Measurements from ENCODE around the gene HRCT1.

GRCh38 chr9:35872505-35872904 lies 33.5 kb upstream of the HRCT1 start:
- TF ChIP-seq POLR2A (IDR thresholded peaks at IDR 0.05; ENCODE audit: low read depth, low read length): no peak
- TF ChIP-seq POLR2AphosphoS5 (IDR thresholded peaks at IDR 0.05; ENCODE audit: low read depth, low read length): no peak
- TF ChIP-seq TAF1 (IDR thresholded peaks at IDR 0.05; ENCODE audit: borderline replicate concordance, low read depth, low read length): no peak

Data from GM12892 (cell line).